ENCODE measurements around the gene RLN3.
"Not testable (repeated sequence)": the region's sequence is repeated elsewhere in the genome, so short reads cannot be mapped to it uniquely, and the experiment has no call there.

Gene RLN3

GRCh38 chr19:13995017-13995728 is 32.8 kb upstream of the RLN3 start:
- peak; percentile 83 for DNase-seq (ENCODE audit: low spot score)

- peak; percentile 1 for DNase-seq (ENCODE audit: low spot score)
Measured at GRCh38 chr19:13995878-13996765, 31.8 kb upstream of the RLN3 start.

- peak; percentile 1 for DNase-seq (ENCODE audit: low spot score)
Measured at GRCh38 chr19:13996928-13997630, 30.9 kb upstream of the RLN3 start.

- peak; percentile 1 for DNase-seq (ENCODE audit: low spot score)
Measured at GRCh38 chr19:13997631-13997962, 30.4 kb upstream of the RLN3 start.

GRCh38 chr19:13998426-13998825 is 29.5 kb upstream of the RLN3 start:
- DNase-seq (ENCODE audit: low spot score) = peak; percentile 1

- DNase-seq (ENCODE audit: low spot score) = peak; percentile 0
Measured at GRCh38 chr19:13999085-13999484, 28.9 kb upstream of the RLN3 start.

GRCh38 chr19:14000691-14001375 is 27.1 kb upstream of the RLN3 start:
- DNase-seq (ENCODE audit: low spot score) = no peak

GRCh38 chr19:14002571-14003250 is 25.2 kb upstream of the RLN3 start:
- DNase-seq (ENCODE audit: low spot score) = peak; percentile 1

- DNase-seq (ENCODE audit: low spot score) = peak; percentile 7
Measured at GRCh38 chr19:14003251-14004055, 24.5 kb upstream of the RLN3 start.

- DNase-seq (ENCODE audit: low spot score) = peak; percentile 33
Measured at GRCh38 chr19:14004619-14005348, 23.2 kb upstream of the RLN3 start.

GRCh38 chr19:14005349-14006084 is 22.4 kb upstream of the RLN3 start:
- DNase-seq (ENCODE audit: low spot score) = peak; percentile 86

GRCh38 chr19:14006085-14006765 is 21.7 kb upstream of the RLN3 start, which contains the start of gene RFX1:
Gene RFX1, minus strand, starts transcription at chr19:14006320. Its CDS starts 12,477 bp downstream, at chr19:13993843.
- peak; percentile 95 for DNase-seq (ENCODE audit: low spot score)

- DNase-seq (ENCODE audit: low spot score) = no peak
Measured at GRCh38 chr19:14006766-14007562, 21.0 kb upstream of the RLN3 start.

- no peak for DNase-seq (ENCODE audit: low spot score)
Measured at GRCh38 chr19:14012378-14012915, 15.5 kb upstream of the RLN3 start.

- DNase-seq (ENCODE audit: low spot score) = no peak
Measured at GRCh38 chr19:14015524-14016035, 12.4 kb upstream of the RLN3 start.

GRCh38 chr19:14019100-14019499 is 8.8 kb upstream of the RLN3 start:
- no peak for DNase-seq (ENCODE audit: low spot score)

GRCh38 chr19:14019739-14020138 is 8.2 kb upstream of the RLN3 start:
- not testable (repeated sequence) for DNase-seq (ENCODE audit: low spot score)

Data from AG08395 (cell line).